Measurements from ENCODE around the gene PPP6R3. TPM values are rescaled to one million over a fixed set of nuclear protein-coding genes. Genes with fewer than 3 reads are reported as not detected.
"Not testable (repeated sequence)": the region's sequence is repeated elsewhere in the genome, so short reads cannot be mapped to it uniquely, and the experiment has no call there.

Gene PPP6R3
- total and polyA plus RNA-seq, 5 experiments from 2014 or later: 44.0 to 169 (median 46.6) TPM

- Mint-ChIP-seq H3K36me3 (peaks cover 0 to 2% (median 0%) of the 10 kb centered on the region in 3 donors), H3K4me1 (peaks cover 0 to 7% (median 5%) of the 10 kb centered on the region in 4 donors), H3K27ac (no peak overlapping the region), H3K9me3 (no peaks in the 10 kb centered on the region), H3K4me3 (no peak overlapping the region), H3K27me3 (no peaks in the 10 kb centered on the region)
- DNase-seq: no peak
- no peak for ATAC-seq
- POLR2A ChIA-PET: interaction anchor here (1.9 kb wide), 1 partner anchor 11 kb away, joined by 4 read pairs; no protein-coding TSS in a partner anchor
These were observed 11.9 kb upstream of the PPP6R3 start for GRCh38 chr11:68448604-68449011.

- no peak for DNase-seq
- POLR2A ChIA-PET: interaction anchor here (0.7 kb wide), 1 partner anchor 690 kb away, joined by 6 read pairs; no protein-coding TSS in a partner anchor
These were observed 10.6 kb upstream of the PPP6R3 start for GRCh38 chr11:68449951-68450350.

GRCh38 chr11:68450711-68451110 is 9.8 kb upstream of the PPP6R3 start:
- H3K4me1 Mint-ChIP-seq: peaks cover 0 to 7% (median 5%) of the 10 kb centered on the region in 4 donors
- POLR2A ChIA-PET: no interaction called here
- peaks cover 0 to 2% (median 0%) of the 10 kb centered on the region in 3 donors for H3K36me3 Mint-ChIP-seq
- peak overlapping the region in 2 of 10 donors; percentile 75 for H3K27ac Mint-ChIP-seq
- ATAC-seq (no peak), DNase-seq (no peak)
- no peak overlapping the region for H3K4me3 Mint-ChIP-seq
- H3K27me3 Mint-ChIP-seq: no peaks in the 10 kb centered on the region
- no peaks in the 10 kb centered on the region for H3K9me3 Mint-ChIP-seq

More at GRCh38 chr11:68449951-68450350, 10.6 kb upstream of the PPP6R3 start:
- H3K4me1 Mint-ChIP-seq: peaks cover 0 to 7% (median 5%) of the 10 kb centered on the region in 4 donors
- H3K9me3 Mint-ChIP-seq: no peaks in the 10 kb centered on the region
- peak overlapping the region in 1 of 10 donors; percentile 54 for H3K27ac Mint-ChIP-seq
- H3K4me3 Mint-ChIP-seq: no peak overlapping the region
- no peak for ATAC-seq
- no peaks in the 10 kb centered on the region for H3K27me3 Mint-ChIP-seq
- peaks cover 0 to 2% (median 0%) of the 10 kb centered on the region in 3 donors for H3K36me3 Mint-ChIP-seq

GRCh38 chr11:68454767-68455166 is 5.8 kb upstream of the PPP6R3 start:
- ATAC-seq: no peak
- H3K27me3 Mint-ChIP-seq: no peaks in the 10 kb centered on the region
- H3K4me1 Mint-ChIP-seq: peaks cover 0 to 2% (median 1%) of the 10 kb centered on the region in 4 donors
- no peak overlapping the region for H3K27ac Mint-ChIP-seq
- H3K4me3 Mint-ChIP-seq: no peak overlapping the region
- POLR2A ChIA-PET: no interaction called here
- no peaks in the 10 kb centered on the region for H3K36me3 Mint-ChIP-seq
- no peaks in the 10 kb centered on the region for H3K9me3 Mint-ChIP-seq
- no peak for DNase-seq

GRCh38 chr11:68455485-68455884 is 5.1 kb upstream of the PPP6R3 start:
- H3K4me1 Mint-ChIP-seq: peaks cover 3 to 8% (median 6%) of the 10 kb centered on the region in 4 donors
- no peak overlapping the region for H3K4me3 Mint-ChIP-seq
- no peak for ATAC-seq
- no peak overlapping the region for H3K27ac Mint-ChIP-seq
- no peaks in the 10 kb centered on the region for H3K36me3 Mint-ChIP-seq
- no peaks in the 10 kb centered on the region for H3K9me3 Mint-ChIP-seq
- POLR2A ChIA-PET: no interaction called here
- no peaks in the 10 kb centered on the region for H3K27me3 Mint-ChIP-seq
- no peak for DNase-seq

- Mint-ChIP-seq H3K4me3 (no peak overlapping the region), H3K27me3 (no peaks in the 10 kb centered on the region), H3K4me1 (peaks cover 5 to 18% (median 10%) of the 10 kb centered on the region in 4 donors), H3K9me3 (no peaks in the 10 kb centered on the region), H3K27ac (peak overlapping the region in 1 of 10 donors; percentile 55), H3K36me3 (no peaks in the 10 kb centered on the region)
- no peak for ATAC-seq
- no peak for DNase-seq
- POLR2A ChIA-PET: no interaction called here
These were observed 3.2 kb upstream of the PPP6R3 start for GRCh38 chr11:68457216-68457897.

- Mint-ChIP-seq H3K4me1 (peaks cover 9 to 23% (median 15%) of the 10 kb centered on the region in 4 donors), H3K9me3 (no peaks in the 10 kb centered on the region), H3K4me3 (peak overlapping the region in 2 of 10 donors; percentile 14 to 53), H3K27ac (peak overlapping the region in 6 of 10 donors; percentile 46 to 83 (median 66)), H3K36me3 (peaks cover 0 to 3% (median 0%) of the 10 kb centered on the region in 3 donors), H3K27me3 (no peaks in the 10 kb centered on the region)
- ATAC-seq: no peak
- POLR2A ChIA-PET: no interaction called here
- DNase-seq: no peak
These were observed 2.7 kb upstream of the PPP6R3 start for GRCh38 chr11:68457898-68458249.

GRCh38 chr11:68458340-68458739 is 2.2 kb upstream of the PPP6R3 start:
- H3K9me3 Mint-ChIP-seq, ATAC-seq, POLR2A ChIA-PET, H3K27me3 Mint-ChIP-seq, DNase-seq, H3K36me3 Mint-ChIP-seq: not testable (repeated sequence)
- Mint-ChIP-seq H3K4me1 (peaks cover 10 to 27% (median 19%) of the 10 kb centered on the region in 4 donors), H3K4me3 (peak overlapping the region in 6 of 10 donors; percentile 14 to 53 (median 31)), H3K27ac (peak overlapping the region in 6 of 10 donors; percentile 46 to 83 (median 66))

- Mint-ChIP-seq H3K9me3 (no peaks in the 10 kb centered on the region), H3K27me3 (no peaks in the 10 kb centered on the region), H3K27ac (peak overlapping the region; percentile 94 to 99 (median 98)), H3K4me1 (peaks cover 18 to 45% (median 36%) of the 10 kb centered on the region in 4 donors), H3K4me3 (peak overlapping the region; percentile 76 to 98 (median 94)), H3K36me3 (peaks cover 0 to 9% (median 0%) of the 10 kb centered on the region in 3 donors)
- POLR2A ChIA-PET: interaction anchor here (0.7 to 1.4 kb wide), 8 partner anchors 12 to 188 kb away, joined by 3 to 4 read pairs (median 3); partner anchors contain the start of gene C11orf24
- ATAC-seq (peak; percentile 90), DNase-seq (peak; percentile 91 to 97 (median 94))
These were observed 439 bp upstream of the PPP6R3 start for GRCh38 chr11:68459886-68460740.

- no peaks in the 10 kb centered on the region for H3K9me3 Mint-ChIP-seq
- peaks cover 26 to 56% (median 47%) of the 10 kb centered on the region in 4 donors for H3K4me1 Mint-ChIP-seq
- POLR2A ChIA-PET: interaction anchor here (1.6 kb wide), 1 partner anchor 27 kb away, joined by 4 read pairs; no protein-coding TSS in a partner anchor
- ATAC-seq (no peak), DNase-seq (peak in 3 of 10 donors; percentile 8 to 27 (median 14))
- H3K27ac Mint-ChIP-seq: peak overlapping the region; percentile 49 to 97 (median 92)
- no peaks in the 10 kb centered on the region for H3K27me3 Mint-ChIP-seq
- peaks cover 0 to 18% (median 0%) of the 10 kb centered on the region in 3 donors for H3K36me3 Mint-ChIP-seq
- peak overlapping the region; percentile 76 to 90 (median 84) for H3K4me3 Mint-ChIP-seq
These were observed 994 bp downstream of the PPP6R3 start for GRCh38 chr11:68461575-68461917.

GRCh38 chr11:68463714-68464113 is 3.2 kb downstream of the PPP6R3 start:
- H3K9me3 Mint-ChIP-seq: no peaks in the 10 kb centered on the region

GRCh38 chr11:68467201-68467834 is 6.8 kb downstream of the PPP6R3 start:
- Mint-ChIP-seq H3K27ac (peak overlapping the region; percentile 7 to 79 (median 48)), H3K36me3 (peaks cover 0 to 47% (median 2%) of the 10 kb centered on the region in 3 donors), H3K4me1 (peaks cover 60 to 95% (median 94%) of the 10 kb centered on the region in 4 donors), H3K9me3 (no peaks in the 10 kb centered on the region), H3K27me3 (no peaks in the 10 kb centered on the region), H3K4me3 (peak overlapping the region in 9 of 10 donors; percentile 13 to 76 (median 59))
- ATAC-seq: no peak
- POLR2A ChIA-PET: no interaction called here
- no peak for DNase-seq

More at GRCh38 chr11:68463714-68464113, 3.2 kb downstream of the PPP6R3 start:
- Mint-ChIP-seq H3K4me1 (peaks cover 37 to 77% (median 67%) of the 10 kb centered on the region in 4 donors), H3K27me3 (no peaks in the 10 kb centered on the region), H3K27ac (peak overlapping the region; percentile 24 to 76 (median 62)), H3K4me3 (peak overlapping the region; percentile 70 to 90 (median 82)), H3K36me3 (peaks cover 0 to 29% (median 2%) of the 10 kb centered on the region in 3 donors)
- ATAC-seq: no peak
- no peak for DNase-seq
- POLR2A ChIA-PET: interaction anchor here (0.7 kb wide), 1 partner anchor 46 kb away, joined by 6 read pairs; no protein-coding TSS in a partner anchor

Measured in naive thymus-derived CD8-positive, alpha-beta T cell (primary cell).